GOT3 (cell line): Measurements from ENCODE around the gene SRSF2.
"Not testable (repeated sequence)": the region's sequence is repeated elsewhere in the genome, so short reads cannot be mapped to it uniquely, and the experiment has no call there.

ENCODE experiments used
- DNase-seq: peaks from one replicate; lab custom pipeline; 2025; ENCODE audit warnings: mixed read lengths; lab: John Stamatoyannopoulos, UW

SRSF2 gene

DNA sequence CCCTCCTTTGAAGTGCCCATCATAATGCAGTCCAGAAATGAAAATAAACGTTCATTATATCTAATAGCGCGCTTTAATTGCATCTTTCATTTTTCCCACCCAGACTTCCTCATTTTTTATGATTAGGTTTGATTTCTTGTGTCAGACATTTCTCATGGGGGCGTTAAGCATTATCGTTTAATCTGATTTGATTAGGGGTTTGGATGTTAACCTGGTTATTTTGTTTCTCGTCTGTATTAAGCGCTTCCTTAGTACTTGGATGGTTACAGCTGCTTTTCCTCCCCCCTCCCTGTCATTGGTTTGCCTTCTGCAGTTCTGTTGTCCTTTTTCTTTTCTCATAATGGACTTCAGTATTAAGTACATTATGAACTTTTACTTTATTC lies 1.3 kb upstream of the SRSF2 start:
- no peak for DNase-seq

DNA sequence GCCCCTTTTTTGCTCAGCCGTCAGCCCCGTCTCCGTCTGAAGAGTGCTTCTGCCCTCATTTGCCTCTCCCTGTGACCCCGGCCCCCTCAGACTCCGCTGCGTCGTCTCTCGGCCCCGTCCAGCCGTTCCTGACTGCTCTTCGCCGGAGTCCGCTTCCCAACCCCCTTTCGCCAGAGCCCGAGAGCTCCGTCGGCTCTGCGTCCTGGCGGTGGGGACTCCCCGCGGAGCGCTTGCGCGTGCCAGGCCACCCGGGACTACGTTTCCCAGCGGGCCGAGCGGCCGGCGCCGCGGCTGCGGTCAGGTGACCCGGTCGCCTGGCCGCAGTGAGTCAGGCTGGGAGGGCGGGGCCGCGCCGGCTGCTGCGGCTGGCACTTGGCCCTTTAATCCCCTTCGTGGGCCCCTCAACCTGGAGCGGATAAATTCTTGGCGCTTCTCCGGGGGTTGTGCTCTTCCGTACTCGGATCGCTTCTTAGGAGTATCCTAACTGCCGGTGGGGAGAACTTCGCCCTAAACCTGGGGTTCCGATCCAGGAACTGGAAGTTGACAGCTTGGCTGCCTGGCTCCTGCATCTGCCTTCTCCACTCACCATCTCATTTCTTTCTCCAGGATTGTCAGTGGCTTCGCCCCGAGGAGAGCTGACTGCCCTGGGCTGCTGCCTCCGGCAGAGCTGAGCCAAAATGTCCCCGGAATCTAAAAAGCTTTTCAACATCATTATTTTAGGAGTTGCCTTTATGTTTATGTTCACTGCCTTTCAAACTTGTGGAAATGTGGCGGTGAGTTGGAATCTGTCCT lies 741 bp upstream of the SRSF2 start, which contains the start of gene MFSD11:
Gene MFSD11, plus strand, starts transcription at position 444 of the 792 bp plus-strand sequence. Its CDS starts 234 bp downstream, at position 678.
- peak; percentile 94 for DNase-seq

DNA sequence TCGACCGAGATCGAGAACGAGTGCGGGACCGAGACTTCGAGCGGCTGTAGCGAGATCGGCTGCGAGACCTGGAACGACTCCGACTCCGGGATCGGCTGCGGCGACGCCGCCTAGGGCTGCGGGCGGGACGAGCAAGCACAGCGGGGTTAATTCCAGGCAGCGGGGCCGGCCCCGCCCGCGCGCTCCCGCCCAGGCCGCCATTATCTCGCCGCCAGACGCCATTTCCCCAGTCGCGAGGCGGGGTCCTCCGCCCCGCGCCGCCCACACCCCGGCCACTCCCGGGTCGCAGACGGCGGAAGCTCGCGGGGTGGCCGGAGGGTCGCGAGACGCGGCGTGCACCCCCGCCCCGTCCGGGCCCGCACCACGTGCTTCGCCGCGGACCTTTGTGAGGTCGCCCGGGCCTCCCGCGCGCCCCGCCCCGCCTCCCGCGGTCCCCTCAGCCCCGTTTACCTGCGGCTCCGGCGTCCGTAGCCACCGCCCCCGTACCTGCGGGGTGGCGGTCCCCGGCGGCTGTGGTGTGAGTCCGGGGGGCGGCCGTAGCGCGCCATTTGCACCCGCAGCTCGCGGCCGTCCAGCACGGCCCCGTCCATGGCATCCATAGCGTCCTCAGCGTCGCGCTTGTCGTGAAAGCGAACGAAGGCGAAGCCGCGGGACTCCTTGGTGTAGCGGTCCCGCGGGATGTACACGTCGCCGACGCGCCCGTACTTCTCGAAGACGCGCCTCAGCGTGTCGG lies 616 bp downstream of the SRSF2 start:
- peak; percentile 25 for DNase-seq

DNA sequence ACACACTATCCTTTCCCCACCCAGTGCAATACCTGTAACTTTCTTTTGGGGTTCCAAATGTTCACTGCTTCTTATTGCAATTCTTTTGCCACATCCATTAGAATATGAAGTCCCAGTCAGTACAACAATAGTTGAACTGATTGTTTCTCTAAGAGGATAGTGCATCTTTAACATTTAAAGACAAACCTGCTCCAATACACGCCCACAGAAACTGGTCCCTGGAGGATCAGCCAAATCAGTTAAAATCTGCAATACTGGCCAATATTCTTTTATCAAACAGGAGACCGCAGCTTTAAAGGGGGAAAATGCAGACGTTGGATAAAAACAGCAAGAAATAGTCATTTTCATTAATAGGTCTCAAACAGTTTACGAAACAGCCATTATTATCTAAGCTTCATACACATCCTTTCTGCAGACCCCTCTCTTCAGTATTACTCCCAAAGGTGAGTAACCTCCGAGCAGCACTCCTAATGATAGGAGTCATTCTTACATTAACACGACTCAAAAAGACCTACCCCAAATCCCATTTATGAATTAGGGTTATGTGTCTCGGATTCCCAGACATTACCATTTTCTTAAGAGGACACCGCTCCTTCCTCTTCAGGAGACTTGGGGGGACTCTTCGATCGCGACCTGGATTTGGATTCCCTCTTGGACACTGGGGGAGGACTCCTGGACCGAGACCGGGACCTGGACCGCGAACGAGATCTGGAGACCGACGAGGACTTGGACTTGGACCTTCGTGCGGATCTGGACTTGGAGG lies 1.4 kb downstream of the SRSF2 start:
- DNase-seq = no peak

DNA sequence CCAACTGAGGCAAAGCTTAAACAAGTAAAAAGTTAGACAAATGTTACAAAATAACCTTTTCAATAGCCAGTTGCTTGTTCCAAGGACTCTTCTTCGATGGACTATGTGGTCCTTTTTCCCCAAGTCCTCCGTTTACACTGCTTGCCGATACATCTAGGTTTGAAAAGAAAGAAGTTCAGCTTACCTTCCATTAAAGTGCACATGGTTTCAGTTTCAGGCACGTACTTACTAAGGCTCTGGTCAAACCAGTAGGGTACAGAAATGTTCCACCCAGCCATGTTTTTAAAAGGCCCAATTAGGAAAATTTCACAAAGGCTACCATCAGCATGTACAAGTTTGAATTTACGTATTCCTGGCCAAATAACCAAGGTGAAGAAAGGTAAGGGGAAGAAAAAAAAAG lies 2.1 kb downstream of the SRSF2 start:
- no peak for DNase-seq

DNA sequence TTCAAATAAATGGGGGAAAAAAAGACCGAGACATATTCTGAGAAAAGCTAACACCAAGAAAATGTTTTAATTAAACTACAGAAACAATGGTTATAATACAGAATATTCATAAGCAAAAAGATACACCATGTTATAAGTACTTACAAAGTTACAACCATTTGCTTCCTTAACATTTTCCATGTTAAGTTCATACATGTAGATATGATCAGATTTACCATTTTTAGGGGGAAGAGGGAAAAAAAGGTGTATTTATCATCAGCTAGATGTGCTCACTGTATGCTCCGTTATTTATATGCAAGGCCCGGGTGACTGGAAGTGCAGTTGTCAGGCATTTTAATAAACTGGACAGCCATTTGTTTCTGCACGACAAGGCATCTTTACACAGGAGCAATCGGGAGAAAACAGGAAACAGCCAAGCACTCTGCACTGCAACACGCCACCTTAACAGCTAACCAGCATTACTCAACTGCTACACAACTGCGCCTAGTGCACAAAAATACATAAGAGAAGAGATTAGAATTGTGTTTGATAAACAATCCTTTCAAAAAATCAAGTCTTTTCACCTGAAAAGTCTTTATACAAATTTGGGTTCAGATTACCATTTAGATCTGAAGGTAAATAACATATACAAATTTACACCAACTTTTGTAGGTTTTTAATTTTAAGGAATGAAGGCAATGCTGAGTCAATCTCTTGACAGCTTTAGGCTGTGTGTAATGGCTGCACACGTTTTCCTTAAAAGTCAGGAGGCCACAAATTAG lies 2.9 kb downstream of the SRSF2 start:
- DNase-seq = no peak

DNA sequence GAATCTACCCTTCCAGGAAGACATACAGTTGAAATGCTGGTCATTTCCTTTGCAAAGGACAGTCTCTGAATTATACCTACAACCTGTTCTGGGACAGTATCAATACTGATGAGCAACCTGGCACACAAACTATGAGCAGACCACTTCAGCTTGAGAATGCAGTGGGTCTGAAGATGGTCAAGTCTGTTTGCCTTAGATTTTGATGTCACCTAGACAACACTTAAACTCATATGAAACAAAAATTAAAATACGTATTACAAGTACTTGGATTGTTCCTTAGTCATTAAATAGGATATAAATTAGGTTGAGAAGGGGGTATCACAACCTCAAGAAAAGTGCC lies 3.5 kb downstream of the SRSF2 start:
- DNase-seq = no peak

DNA sequence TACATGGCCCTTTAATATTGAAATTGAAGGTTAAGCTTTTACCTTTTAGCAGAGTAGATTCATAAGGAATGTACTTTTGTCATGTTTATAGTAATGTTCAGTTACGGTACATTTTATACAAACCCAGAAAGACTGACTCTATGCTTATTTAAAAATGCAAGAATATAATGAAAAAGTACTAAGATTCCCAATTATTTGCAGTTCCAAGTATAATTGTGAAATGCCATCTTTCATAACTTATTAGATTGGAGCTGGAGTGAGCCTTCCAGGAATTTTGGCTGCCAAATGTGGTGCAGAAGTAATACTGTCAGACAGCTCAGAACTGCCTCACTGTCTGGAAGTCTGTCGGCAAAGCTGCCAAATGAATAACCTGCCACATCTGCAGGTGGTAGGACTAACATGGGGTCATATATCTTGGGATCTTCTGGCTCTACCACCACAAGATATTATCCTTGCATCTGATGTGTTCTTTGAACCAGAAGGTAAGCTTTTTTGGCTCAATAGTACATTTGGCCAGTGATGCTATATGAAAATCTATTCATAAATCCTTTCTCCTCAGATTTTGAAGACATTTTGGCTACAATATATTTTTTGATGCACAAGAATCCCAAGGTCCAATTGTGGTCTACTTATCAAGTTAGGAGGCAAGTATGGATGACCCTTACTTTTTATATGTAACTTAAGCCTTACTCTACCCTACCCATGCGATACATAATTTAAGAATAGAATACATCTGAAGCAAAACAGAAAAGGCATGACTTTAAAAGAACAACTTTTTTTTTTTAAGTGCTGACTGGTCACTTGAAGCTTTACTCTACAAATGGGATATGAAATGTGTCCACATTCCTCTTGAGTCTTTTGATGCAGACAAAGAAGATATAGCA lies 4.2 kb downstream of the SRSF2 start:
- no peak for DNase-seq

DNA sequence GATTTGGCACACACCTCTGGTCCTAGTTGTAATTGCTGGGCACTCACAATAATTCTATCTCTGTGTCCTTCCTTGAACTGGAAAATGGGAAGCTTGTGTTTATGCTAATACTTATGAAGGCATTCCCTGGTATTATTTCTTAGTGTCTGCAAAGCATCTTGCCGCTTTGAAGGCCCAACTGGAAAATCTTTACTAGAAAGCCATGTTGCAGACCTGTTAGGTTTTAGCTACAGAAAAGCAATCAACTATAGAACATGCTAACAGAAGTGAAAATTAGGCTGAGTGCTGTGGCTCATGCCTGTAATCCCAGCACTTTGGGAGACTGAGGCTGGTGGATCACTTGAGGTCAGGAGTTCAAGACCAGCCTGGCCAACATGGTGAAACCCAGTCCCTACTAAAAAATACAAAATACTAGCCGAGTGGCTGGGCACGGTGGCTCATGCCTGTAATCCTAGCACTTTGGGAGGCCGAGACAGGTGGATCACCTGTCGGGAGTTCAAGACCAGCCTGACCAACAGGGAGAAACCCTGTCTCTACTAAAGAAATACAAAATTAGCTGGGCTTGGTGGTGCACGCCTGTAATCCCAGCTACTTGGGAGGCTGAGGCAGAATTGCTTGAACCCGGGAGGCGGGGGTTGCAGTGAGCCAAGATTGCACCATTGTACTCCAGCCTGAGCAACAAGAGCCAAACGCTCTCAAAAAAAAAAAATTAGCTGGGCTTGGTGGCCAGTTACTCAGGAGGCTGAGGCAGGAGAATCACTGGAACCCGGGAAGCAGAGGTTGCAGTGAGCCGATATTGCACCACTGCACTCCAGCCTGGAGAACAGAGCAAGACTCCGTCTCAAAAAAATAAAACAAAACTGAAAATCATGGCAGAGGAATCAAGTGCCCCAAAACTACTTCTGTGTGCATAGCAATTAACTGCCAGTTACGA lies 5.1 kb downstream of the SRSF2 start:
- not testable (repeated sequence) for DNase-seq

DNA sequence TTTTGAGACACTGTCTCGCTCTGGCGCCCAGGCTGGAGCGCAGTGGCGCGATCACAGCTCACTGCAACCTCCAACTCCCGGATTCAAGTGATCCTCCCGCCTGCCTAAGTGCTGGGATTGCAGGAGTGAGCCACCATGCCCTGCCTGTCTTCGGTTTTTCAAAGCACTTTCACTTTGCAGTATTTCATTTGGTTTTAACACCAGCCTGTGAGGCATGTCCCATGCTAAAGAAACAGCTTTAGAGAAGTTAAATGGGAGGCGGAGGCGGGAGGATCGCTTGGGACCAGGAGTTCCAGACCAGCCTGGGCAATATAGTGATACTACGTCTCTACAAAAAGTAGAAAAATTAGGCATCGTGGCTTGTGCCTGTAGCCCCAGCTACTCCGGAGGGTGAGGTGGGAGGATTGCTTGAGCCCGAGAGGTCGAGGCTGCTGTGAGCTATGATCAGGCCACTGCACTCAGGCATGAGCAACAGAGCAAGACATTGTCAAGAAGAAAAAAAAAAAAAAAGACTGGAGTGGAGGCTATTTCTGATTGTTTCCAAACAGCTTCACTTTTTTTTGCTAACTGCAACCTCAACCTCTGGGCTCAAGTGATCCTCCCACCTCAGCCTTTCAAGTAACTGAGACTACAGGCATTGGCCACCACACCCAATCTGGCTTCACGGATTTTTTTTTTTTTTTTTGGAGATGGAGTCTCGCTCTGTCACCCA lies 9.2 kb downstream of the SRSF2 start:
- DNase-seq = no peak

DNA sequence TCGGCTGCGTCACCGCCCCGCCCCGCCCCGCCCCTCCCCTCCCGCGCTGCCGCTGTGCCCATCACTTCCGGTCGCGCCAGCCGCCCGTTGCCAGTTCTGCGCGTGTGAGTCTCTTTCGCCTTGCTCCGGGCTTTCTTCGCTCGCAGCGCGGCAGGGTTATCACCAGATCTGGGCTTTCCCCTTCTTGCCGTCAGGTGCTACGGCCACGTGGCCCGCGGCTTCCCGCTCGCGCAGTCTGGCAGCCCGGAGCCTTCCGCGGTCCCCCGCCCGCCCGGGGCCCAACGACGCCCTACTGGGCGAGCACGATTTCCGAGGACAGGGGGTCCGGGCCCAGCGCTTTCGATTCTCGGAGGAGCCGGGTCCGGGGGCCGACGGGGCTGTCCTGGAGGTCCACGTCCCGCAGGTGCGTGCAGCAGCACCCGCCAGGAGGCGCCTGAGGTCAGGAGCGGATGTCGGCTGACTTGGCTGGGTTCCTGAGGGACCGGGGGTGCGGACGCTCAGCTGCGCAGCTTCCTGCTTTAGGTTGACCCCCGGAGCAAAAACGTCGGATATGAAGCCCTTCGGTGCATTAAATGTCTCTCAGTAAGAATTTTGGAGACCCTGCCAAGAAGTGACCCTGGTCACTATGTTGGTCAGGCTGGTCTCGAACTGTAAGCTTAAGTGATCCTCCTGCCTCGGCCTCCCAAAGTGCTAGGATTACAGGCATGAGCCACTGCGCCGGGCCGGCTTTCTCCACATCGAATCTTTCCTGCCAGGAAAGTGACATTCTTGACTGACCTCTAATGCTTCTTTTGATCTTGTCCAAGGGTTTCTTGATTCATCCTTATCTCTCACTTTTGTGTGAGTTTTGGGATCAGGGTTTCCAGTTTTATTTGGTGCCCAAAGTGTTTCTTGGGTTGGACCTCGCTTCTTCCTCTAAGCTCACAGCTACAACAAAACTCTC lies 10.1 kb downstream of the SRSF2 start, which contains the start of gene METTL23:
Gene METTL23, plus strand, starts transcription at position 64 of the 943 bp plus-strand sequence. CDS start 2,872 bp downstream, outside the sequence.
- no peak for DNase-seq

DNA sequence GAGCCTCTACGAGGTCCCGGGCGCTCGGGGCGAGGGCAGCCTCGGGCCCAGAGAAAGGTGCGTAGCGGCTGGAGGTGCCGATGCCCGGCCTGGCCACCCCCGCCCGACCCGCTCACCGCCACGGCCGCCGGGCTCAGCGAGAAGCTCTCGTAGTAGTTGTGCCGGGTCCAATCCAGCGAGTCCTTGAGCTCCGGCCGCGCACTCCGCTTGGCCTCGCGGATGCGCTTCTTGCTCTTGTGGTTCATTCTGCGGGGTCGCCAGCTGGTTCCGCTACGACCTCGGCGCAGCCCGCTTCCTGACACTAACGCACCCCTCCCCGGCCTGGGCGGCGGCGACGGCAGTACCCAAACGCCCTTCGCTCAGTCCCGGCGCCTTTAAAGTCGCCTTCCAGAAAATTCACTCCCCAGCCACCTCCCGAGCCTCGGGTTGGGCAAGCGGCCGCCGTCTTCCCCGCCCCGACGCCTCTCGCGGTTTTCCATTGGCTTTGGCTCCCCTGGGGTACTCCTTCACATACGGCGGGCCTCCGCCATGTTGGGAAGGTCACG lies 10.8 kb downstream of the SRSF2 start, which contains the start of gene JMJD6:
Gene JMJD6, minus strand, starts transcription at position 376 of the 545 bp plus-strand sequence. Its CDS starts 131 bp downstream, at position 245.
- peak; percentile 92 for DNase-seq

DNA sequence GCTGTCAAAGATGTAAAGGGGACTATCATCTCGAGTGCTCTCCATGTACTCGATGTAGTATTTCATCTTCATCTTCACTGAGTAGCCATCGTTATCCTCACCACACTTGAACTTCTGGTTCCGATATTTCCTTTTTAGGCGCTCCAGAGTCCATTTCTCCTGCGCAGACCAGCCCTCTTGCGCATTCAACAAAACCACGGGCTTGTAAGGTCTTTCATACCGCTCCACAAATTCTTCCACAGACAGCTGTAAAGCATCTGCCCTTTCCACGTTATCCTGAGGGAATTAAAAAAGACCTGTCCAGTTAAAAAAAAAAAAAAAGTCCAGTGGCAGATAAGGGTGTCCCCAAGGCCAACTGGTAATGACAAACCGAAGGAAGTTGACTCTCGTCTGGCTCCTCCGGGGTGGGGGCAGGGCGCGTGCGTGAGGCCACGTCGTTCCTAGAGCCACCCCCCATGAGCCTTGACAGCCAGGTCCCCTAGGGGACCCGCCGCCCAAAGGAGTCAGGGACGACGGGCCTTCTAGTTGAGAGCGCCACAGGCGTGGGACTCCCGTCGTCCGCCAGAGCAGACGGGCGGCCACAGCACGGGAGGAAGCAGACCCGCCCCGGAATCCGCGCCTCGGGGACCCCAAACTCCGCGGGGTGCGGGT lies 11.4 kb downstream of the SRSF2 start:
- no peak for DNase-seq

DNA sequence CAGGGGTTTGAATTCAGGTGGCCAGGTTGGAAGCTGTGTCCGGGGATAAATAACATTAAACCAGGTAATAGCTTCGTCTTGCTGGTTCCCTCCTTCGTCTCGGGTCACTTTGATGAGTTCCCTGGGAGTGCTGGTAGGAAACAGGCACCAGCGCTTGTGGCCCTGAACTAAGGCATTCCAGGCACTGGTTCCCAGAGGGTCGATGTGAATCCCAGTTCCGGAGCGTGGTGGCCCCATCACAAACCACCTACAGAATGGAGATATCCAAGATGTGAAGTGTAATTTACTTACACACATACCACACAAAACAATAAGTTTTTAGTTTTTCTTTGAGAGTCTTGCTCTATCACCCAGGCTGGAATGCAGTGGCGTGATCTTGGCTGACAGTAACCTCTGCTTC lies 13.3 kb downstream of the SRSF2 start:
- DNase-seq = no peak

DNA sequence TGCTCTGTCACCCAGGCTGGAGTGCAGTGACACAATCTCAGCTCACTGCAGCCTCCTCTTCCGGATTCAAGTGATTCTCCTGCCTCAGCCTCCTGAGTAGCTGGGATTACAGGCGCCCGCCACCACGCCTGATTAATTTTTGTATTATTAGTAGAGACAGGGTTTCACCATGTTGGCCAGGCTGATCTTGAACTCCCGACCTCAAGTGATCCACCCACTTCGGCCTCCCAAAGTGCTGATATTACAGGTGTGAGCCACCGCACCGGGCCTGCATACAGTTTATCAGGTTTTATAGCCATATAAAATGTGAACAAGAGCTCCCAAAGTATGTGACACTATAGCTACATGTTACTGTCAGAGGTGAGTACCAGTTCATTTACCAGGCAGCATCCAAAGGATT lies 14.2 kb downstream of the SRSF2 start:
- DNase-seq = not testable (repeated sequence)

DNA sequence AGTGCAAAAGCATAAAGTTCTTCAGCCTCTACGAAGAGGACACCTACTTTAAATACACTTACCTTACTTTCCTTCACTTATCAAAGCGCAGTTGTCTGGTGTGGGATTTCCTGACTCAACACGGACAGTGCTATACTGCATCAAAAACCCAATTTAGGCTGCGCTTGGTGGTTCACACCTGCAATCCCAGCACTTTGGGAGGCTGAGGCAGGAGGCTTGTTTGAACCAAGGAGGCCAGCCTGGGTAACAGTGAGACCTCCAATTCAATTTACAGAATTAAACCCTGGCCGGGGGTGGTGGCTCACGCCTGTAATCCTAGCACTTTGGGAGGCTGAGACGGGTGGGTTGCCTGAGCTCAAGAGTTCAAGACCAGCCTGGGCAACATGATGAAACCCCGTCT lies 14.9 kb downstream of the SRSF2 start:
- DNase-seq = no peak

DNA sequence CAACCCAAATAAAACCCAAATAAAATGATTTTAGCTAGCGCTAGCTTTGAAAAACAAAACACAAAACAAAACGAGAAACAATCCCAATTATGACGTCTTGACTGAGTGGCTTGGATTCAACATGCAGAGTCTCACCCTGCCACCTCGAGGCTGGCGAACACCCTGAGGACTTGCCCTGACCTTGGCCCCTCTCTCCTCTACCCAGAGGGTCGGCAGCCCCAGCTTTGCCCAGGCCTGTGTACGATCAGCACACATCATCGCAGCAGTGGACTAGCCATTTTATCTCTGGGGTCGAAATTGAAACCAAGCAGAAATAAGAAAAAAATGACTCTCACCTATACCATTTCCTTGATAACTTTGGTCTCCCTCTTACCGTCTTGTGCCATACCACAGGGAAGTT lies 15.7 kb downstream of the SRSF2 start:
- no peak for DNase-seq
